SHP77 treated with DMSO at 0.1 percent for 48 hours (cell line): Measurements from ENCODE around the gene ZRANB1.

Source experiments
- DNase-seq: peaks from one replicate; lab custom pipeline; 2025; lab: John Stamatoyannopoulos, UW

ZRANB1 gene

DNA sequence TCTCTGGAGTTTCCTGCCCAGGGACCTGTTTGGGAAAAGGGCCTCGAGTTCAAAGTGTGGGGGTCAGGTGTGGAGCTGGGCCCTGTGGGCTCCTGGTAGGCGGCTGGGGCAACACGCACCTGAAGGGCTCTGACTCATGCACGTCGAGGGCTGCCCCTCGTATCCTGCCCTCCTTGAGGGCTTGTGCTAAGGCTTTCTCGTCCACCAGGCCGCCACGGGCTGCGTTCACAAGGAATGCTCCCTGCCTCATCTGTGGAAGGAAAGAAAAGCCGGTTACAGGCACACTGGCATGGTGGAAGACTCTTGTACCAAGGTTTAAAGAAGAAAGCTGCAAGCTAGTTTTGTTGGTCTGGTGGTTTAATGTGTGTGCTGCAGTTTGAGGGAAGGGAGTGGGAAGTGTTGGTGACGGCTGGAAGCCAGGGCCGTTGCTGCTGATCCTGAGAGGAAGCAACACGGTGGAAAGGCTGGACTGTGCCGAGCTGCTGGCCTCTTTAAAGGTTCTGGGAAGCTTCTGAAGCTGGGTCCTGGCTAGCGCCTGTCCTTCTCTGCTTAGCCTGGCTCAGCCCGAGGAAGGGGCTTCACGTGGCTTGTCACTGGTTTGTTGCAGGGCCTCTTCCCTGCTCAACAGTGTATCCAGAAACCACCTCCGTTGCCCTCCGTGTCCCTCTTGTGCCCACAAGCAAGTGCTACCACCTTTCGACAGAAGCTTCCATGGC, 52.0 kb downstream of the ZRANB1 start:
- DNase-seq, result no peak

DNA sequence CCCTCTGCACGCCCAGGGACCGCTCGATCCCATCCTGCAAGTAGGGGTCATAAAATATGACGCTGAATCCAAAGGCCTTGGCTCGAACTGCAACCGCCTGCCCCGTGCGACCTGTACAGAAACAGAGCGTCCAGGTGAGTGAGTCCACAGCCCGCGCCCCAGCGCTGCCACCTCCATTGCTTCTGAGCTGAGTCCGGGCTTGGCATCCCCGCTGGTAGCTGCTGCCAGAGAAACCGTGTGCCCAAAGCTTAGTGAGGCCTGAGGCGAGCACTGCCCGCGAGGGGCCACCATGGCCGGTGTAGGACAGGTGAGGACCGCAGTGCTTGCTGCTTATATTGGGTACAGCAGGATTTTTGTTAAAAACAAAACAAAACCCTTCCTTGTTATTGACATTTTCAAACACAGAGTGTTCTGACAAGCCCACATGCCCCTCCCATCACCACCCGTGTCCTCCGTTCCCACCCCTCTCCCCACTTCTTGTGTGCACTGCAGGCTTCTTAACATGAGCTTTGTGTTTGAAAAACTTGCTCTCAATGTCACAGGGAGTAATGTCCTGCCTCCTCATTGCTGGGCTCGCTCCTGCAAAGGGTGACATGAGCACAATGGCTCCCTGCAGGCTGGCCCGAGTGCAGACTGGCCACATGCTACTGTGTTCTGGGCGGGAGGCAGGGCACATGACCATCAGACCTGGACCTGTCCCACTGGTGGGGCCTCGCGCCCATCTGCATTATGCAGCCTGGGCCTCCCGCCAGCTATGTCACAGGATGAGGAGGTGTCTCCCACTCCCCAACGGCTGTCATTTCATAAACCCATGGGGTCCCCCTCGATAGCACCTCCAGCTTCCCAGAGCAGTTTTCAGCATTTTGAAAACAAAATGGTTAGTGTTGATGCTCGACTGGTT, 52.9 kb downstream of the ZRANB1 start:
- DNase-seq, result no peak

DNA sequence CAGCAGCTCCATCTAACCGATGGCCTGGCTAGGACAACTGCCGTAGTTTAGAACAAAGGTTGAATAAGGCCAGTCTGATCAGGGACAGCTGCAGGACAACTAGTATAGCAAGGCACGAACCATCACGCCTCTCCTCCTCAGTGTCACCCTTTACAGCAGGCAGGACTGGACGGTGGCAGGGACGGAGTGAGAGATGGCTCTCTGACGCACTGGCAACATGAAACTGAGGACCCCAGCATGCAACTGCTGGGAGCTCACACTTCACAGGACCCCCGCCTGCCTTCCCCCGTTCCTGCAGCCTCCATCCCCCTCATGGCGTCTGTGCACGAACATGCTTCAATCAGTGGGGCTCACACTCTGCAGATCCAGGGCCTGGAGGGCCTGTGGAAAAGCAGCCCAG, 53.7 kb downstream of the ZRANB1 start:
- no peak for DNase-seq

DNA sequence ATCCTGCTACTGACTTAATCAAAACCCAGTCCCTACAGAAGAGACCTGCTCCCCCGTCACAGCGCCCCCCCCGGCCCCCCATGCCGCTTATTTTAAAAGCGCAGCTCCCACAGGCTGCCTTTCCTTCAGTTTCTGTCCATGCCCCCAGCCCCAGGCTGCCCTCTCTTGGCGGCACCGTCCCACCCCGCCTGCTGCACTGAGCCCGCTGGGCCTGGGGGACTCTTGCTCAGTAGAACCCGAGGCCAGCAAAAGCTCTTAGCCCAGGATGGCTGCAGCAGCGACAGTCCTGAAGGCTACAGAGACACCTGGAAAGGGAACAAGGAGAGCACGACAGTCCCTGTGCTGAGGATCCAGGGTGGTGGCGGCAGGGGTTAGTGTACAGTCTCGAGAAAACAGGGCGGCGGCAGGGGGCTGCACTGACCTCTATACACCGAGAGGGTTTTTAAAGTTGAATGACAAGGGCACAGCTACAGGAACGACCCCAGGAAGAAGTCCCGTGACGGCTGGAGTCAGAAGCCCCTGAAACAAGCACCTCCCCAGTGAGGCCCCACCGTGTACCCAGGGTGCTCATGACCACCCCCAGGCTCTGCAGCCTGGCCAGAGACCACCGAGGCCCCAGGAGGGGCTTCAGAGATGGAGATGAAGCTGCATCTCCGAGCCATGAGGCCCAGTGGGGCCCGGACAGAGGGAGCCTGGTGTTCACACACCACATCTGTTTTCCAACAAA, 54.4 kb downstream of the ZRANB1 start:
- DNase-seq, result no peak

DNA sequence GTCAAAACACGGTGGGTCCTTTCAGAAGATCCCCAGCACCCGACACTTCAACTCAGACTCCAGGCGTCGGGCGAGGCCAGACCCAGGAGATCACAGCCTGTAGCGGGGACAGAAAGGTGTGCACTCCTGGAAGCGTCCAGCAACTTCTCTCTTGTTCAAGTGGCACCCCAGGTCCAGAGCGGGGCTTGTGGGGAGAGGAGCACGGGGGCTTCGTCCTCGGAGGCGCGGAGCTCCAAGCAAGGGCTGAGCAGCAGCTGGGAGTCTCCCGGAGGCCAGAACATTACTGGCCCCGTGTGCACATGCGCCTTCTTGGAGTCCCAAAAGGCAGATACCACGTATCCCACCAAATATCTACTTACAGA, 54.9 kb downstream of the ZRANB1 start:
- DNase-seq, result no peak

DNA sequence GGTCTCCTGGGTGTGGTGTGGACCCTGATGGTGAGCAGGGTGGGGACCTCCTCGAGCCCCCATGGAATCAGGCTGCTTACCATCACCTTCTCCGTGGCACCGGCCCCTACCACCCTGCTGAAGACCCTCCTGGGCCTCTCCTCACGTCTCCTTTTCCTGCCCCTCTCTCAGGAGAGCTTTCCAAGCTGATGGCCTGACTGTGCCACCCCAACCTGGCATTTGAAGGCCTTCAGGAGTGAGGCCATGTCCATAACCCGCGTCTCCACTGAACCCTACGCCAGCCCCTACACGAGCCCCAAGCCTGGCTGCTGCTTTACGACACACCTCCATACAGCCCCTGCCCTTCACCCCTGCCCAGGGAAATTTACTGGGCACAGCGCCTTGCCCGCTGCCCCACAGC, 55.4 kb downstream of the ZRANB1 start:
- no peak for DNase-seq

DNA sequence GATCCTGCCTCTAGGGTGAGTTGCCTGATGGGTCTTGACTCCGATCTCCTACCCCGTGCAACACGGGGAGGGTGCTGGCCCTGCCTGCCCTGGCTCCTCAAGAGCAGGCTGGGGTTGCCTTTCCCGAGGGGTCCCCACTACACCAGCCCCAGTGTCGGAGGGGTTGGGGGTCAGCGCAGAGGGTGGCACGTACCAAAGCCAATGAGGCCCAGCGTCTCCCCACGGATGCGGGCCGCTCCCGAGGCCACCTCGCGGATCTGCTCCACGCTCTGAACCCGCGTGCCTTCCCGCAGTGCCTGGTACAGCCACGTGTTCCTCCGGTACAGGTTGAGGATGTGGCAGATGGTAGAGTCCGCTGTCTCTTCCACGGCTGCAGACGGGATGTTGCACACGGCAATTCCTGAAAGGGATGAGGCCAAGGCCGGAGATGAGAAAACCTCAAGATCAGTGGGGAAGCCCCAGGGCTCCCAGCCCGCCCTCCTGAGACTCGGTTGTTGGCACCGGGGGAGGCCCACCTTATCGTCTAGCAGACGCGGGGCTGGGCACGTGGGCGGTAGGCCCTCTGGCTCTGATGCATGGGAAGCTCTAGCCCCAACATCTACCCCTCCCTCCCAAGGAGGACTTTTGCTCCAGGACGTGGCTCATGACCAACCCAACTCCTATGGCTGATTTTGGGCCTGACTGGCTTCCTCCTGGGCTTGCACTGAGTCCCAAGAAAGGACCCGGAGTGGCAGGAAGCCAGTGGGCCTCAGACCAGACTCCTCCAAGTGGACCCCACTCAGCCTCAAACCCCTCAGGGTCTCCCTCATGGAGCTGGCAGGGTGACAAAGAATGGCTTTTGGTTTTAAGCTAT, 56.1 kb downstream of the ZRANB1 start:
- DNase-seq, result no peak

DNA sequence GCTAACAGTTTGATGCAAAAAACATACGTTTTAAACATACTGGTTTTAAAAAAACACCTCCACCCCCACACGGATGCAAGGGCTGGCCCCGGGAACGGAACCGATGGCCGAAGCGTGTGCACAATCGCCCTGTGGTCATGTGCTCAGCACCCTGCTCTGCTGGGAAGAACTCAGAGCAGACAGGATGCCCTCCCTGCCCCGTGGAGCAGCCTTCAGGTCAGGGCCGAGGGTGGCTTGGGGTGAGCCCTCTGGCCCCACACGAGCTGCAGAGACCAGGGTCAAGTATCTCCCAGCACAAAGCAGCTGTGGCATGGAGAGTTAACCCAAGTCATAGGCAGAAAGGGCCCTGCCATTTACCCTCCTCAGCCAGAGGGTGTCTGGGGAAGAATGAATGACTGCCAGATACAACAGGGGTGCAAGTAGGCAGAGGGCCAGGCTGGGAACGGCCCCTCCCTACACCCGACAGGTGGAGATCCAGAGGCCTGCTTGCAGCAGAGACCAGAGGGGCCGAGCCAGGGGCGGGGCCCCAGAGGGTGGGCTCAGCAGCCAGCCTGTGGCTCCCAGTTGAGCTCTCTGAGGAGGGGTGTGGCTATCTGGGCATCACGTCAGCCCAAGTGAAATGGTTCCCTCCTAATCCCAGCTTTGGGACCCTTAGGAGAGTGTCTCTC, 56.8 kb downstream of the ZRANB1 start:
- no peak for DNase-seq

DNA sequence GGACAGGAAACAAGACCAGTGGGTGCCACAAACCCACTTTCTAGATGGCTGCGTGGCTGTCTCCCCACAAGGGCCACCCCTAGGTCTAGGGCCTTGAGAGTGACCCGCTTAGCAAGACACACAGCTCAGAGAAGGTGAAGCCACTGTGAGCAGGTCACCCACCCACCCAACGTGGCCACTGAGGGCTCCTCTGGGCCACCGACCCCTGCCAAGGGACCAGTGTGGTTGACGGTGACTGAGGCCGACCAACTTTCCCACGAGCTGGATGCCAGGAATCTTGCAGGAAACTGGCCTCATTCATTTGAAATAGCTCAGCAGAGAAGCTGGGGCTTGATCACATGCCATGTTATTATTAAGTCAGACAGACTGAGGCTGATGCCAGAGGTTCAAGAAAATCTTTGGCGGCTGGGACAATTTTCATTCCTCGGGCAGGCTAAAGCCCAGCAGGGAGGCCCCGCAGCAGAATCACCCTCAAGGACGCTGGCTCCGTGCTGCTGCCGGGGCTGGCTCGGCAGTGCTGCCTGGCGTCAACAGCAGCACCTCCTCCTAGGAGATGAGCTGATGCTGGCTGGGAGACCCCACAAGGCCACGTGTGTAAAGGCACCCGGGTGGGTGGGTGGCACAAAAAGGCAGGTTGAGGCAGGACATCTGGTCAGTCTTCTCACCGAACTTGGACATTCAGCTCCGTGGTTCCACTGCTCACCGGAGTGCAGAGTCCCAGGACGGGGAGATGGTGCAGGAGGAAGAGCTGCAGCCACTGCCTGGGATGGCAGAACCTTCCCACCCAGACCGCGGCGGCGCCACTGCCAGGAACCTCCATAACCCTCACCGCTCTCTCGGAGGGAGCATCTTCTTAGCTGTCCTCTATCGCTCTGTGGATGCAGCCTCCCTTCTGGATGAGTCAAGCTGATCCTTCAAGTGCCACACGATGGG, 57.8 kb downstream of the ZRANB1 start:
- DNase-seq, result no peak

DNA sequence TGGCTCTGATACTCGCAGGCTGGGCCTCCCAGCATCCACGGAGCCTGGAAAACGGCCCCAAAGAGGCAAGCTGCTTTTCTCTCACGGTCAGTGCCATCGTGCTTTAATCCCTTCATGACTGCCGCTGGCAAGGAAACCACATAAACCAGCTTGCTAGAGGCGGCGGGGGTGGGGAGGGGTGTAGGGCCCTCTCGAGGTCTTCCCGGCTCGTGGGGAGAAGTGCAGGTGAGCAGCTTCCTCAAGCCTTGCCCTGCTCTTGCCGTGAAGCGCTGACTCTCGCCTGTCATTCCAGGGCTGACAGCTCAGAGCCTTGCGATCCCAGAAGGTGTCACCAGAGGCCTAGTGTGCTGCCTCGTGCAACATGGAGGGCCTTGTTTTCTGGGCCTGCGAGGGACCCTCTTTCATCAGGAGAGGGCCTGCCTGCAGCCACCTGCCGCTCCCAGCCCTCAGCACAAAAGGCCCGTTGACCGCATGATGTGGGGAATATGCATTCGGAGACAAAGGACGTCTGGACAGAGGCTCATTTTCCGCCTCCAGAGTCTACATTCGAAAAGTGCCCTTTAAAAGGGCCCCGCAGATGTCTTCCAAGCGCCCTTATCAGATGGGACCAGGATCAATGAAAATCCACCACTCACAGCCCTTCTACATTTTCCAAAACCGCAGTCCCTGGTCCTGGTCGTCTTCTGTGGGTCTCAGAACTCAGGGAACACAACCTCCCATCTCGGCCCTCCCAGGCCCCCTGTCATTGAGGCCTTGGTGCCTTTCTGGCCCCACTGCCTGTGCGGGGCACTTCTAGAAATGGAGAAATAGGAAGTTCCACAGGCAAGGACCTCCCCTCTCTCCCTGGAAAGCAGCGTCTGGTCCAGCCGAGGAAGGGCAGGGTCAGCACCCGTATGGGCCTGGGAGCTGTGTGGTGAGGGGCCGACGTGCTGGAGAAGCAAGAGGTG, 58.7 kb downstream of the ZRANB1 start:
- no peak for DNase-seq

DNA sequence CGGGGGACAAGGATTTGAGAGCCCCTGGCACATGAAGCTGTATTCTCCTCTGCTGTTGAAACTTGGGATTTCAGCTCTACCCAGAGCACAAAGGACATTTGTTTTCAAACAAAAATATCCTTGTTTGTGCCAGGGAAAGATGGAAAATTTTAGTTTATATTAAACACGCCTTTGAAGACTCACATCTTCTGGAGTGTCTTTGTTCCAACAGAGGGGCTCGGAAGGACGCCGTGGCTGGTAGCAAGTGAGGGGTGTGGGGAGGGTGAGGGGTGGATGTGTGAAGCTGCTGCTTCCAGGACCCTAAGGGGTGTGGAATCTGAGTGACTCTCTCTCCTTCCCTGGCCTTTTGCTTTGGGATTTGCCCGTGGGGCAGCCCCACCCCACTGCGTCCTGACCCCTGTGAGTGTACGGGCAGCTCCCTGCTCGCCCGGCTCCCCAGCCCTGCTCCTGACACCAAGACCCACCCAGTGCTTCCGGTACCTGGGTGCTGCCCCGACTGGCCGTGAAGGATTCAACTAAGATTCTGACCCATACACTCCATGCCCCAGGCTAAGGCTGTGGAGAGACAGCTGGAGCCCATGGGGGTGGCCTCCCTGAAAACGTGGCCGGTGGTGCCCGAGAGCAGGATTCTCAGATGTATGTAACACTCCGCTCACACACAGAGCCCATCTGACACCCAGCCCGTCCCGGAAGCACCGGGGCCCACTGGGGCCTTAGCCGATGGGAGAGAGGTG, 59.6 kb downstream of the ZRANB1 start:
- DNase-seq, result no peak

DNA sequence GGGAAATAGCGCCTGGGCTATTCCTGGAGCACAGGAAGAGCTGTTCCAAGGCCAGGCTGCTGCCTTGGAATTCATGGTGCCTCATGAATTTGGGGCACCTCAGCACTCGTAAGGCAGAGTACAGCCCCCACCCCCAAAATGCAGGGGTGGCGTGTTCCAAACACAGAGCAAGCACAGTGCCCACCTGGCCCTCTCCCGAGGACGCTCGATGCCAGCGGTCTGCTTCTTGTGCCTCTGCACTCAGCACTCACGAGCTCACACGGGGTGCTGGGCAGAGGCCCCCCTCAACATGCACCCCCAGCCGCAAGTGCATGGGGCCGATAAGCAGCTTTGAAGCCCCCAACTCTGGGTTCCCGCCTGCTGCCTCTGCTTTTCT, 60.1 kb downstream of the ZRANB1 start:
- DNase-seq, result no peak

DNA sequence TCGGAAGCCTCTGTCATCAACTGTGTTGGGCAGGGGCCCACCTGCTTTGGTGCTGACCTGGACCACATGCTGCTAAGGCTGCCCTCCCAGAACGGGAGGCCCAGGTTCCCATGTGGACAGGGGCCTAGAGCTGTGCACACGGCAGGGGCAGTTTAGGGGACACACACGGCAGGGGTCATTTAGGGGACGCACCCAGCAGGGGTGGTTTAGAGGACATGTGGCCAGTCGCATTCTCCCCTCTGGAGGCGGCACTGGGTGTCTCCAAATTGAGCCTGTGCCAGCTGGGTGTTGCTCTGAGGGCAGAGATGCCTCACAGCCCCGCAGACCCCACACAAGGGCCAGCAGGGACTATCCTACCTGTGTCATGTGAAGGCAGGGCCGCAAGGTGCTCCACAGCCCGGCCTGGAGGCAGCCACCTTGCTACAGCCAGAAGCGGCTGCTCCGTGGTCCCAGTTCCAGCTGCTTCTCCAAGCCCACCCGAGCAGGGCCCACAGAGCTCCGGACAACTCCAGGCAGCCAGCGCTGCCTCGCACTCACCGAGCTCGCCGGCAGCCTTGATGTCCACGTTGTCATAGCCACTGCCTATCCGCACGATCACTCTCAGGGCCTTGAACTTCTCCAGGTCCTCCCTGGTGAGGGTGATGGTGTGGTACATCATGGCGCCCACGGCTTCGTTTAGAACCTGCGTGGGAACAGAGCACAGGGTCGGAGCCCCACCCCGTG, 60.7 kb downstream of the ZRANB1 start:
- DNase-seq, result no peak

DNA sequence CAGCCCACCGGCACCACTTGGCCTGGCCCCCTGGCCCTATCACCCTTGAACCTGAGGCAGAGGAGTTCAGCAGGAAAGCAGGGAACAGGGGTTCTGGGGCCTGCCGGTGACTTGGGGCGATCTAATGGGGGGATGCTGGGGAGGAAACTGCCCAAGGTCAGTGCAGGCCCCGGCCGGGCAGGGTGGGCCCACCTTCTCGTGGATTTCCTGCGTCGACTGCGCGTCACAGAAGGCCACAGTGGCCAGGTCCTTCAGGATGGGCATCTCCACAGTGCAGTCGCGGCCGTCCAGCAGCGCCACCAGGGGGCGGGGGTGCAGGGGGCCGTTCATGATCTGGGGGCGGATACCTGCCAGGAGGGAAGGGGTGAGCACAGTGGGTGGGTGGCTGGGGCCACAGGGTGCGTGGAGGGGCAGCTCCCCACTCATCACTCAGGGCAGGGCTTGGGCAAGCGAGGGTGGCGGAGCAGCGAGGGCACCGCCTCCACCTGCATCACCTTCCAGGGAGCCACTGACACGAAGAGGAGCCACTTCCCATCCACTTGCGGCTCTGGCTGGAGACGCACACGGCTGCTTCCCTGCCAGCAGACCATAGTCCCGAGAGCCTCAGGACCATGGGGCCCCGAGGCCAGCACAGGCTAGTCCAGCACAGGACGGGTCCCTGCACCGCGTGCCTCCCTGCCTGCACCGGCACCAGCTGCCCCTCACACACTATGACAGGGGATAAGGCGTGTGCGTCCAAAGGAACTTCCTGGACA, 61.4 kb downstream of the ZRANB1 start:
- no peak for DNase-seq

DNA sequence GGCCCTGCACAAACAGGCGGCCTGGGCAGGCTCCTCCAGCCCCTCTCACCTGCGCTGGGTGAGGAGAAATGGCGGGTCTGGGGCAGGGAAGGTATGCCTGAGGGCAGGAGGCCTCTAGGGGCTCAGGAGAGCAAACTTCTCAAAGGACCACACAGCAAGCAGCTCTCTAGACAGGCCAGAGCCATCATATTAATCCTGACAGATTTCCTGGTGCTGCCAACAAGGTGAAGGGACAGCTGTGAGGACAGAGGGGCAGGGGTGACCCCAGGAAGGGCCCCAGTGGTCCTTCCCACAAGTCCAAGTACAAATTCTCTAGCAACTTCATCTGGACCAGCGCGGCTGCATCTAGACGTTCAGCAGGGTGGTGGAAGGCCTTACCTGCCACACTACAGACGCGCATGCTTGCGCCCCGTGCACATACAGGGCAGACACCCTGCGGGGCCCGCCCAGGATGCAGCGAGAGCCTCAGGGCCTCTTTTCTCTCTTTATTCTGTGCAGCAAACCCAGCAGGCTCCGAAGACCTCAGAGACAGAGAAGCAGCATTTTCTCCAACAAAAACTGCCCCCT, 62.1 kb downstream of the ZRANB1 start:
- no peak for DNase-seq

DNA sequence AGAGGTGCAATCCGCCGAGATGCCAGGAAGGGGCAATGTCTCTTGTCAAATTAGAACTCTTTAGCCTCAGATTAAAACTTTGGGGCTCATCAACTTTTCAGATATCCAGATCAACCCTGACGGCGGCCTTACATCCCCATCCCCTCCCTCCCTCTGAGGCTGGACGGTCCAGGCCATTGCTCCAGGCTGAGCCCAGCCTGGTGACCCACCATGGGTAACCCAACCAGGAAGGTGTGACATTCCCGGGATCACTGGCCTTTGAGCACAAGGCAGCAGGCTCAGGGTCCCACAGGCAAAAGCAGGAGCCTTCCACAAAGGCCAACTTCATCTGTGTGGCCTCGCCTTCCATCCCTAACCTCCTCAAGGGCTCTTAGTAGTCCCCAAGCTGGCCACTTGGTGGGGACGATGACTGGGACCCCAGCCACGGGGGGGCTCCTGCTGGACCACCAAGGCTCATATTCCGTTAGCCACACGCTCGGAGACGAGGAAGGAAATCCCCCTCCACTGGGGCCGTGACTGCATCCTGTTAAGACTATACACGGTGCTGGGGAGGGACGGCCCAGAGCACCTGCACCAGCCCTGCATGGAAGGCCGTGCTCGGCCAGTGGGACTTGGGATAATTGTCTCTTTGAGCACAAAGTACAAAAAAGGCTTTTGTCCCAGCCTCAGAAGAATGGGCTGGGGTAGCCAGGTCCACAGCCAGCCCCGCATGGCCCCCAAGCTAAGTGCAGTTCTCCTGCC, 62.8 kb downstream of the ZRANB1 start:
- no peak for DNase-seq
